ENCODE data around the gene MEOX1.

- TF ChIP-seq REST (IDR thresholded peaks at IDR 0.05; ENCODE audit: insufficient read depth in 1 of 2, low read depth in 2 of 2, low read length in 2 of 2) (no peak), TAF1 (IDR thresholded peaks at IDR 0.05; ENCODE audit: borderline replicate concordance, insufficient read depth, low read length) (no peak)
These were observed 46.2 kb downstream of the MEOX1 start for GRCh38 chr17:43615330-43616028.
